NCI-H146 treated with DMSO at 0.1 percent for 48 hours (cell line): Measurements from ENCODE around the gene BCAN.

Experiments
- DNase-seq: peaks from one replicate; lab custom pipeline; 2025; ENCODE audit not compliant: unreplicated experiment; lab: John Stamatoyannopoulos, UW

The BCAN gene

DNA sequence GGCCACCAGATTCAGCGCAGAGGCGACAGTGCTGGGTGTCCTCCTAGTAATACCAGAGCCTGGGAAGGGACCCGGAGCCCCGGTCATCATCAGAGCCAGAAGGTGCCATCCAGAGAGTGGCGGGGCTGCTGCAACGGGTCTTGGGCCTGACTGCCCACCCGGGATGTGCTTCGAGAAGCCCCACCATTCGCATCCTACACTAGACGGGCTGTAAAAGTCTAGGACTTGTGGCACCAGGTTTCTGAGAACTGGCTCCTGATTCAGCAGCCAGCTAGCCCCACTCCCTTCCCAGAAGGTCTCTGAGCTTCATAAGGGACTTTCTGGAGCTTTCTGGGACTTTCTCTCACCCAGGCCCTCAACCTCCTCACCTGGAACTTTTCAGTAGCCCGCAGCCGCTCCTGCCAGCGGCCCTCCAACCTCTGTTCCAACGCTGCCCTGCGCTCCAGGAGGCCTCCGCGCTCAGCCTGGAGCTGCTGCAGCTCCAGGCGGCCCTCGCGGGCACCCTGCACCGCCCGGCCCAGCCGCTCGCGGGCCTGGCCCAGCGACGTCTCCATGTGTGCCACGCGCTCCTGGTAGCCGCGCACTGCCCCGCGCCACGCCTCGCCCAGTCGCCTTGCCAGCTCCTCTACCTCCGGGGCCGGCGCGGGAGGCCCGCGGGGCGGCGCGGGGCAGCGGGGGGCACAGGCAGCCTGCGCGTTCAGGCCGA lies 34.4 kb downstream of the BCAN start:
- no peak for DNase-seq

DNA sequence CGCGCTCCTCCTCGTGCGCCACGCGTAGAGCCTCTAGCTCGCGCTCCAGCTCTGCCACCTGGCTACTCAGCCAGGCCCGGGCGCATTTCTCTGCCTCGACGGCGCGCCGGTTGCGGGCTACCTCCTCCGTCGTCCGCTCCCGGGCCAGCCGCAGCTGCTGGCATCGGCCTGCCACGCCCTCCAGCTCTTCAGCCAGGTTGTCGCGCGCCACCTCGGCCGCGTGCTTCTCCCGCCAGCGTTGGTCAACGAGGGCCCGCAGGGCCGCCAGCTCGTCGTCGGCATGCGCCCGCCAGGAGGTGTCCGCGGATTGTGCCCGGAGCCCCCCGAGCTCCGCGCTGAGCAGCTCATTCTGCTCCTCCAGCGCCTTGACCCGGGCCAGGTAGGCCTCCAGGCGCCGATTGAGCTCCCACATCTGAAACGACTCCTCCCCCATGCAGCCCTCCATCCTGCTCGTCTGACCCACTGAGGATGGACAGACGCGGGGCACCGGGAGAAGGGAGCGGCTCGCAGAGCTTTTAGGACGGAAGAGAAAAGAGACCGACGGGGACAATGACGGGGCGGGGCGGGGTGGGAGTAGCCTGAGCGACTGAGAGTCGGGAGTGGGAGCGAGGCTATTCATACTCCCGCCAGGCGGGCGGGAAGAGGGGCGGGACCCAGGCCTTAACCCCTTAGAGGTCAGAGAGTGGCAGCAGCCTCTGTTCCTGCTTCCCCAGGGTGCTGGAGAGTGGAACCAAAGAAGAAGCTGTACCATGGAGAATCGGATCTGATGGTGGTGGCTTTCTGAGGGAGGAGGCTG lies 35.1 kb downstream of the BCAN start, which contains the start of gene NES:
Gene NES, minus strand, starts transcription at position 588 of the 796 bp plus-strand sequence. Its CDS starts 143 bp downstream, at position 445.
- DNase-seq, result peak; percentile 49

DNA sequence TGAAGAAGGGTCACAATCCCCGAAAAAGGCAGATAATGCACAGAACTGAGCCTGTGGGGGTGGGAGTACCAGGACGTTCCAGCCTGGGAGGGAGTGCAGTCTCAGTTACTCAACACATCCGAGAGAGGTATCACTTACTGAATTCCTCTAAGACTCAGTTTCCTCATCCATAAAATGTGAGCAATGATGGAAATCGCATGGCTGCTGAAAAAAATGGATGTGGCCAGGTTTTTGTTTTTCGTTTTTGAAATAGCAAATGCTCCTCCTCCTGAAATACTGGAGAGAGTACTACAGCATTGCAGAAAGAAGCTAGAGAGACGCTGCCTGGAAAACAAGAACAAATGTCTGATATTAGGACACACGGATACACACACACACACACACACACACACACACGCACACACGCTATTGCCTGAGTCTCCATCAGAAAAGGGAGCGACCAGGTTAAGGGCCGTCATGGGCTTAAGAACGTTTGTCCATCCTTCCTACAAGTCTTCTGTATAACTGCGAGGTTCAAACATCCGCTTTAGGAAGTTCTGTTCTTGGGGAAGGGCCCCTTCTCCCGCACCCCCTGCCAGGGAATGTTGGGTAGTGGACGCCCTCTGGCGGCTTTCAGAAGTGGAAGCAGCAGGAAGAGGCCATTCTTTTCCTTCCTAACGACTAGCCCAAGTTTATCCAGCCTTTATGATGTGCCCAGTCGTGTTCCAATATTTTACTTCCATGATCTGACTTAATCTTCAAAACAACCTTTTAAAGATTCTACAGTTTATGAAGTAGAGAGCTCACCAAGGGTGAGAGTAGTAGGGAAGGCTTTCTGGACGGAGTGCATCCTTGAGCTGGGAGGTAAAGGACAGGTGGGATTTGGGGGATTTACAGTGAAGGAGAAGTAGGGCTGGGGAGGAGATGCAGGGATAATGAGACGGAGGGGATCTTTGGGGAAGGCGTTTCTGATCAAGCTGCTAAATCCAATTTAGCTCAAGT lies 36.0 kb downstream of the BCAN start:
- DNase-seq, result peak; percentile 61

DNA sequence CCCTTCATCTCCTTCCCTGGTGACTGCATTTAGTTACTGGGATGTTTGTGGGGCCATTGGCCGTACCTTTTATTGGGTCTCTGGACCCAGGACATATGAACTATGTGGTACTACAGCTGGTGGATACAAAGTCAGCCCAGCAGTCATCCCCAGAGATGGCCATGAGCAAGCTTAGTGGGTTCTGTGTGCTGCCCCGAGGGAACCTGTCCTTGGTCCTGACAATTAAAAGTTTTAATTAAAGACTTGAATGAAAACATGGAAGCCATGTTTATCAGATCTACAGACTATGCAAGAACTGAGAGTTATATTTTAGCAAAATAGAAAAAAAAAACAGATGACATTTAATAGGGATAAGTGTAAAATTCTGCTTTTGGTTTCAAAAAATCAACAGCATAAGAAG lies 38.1 kb downstream of the BCAN start:
- DNase-seq, result no peak

DNA sequence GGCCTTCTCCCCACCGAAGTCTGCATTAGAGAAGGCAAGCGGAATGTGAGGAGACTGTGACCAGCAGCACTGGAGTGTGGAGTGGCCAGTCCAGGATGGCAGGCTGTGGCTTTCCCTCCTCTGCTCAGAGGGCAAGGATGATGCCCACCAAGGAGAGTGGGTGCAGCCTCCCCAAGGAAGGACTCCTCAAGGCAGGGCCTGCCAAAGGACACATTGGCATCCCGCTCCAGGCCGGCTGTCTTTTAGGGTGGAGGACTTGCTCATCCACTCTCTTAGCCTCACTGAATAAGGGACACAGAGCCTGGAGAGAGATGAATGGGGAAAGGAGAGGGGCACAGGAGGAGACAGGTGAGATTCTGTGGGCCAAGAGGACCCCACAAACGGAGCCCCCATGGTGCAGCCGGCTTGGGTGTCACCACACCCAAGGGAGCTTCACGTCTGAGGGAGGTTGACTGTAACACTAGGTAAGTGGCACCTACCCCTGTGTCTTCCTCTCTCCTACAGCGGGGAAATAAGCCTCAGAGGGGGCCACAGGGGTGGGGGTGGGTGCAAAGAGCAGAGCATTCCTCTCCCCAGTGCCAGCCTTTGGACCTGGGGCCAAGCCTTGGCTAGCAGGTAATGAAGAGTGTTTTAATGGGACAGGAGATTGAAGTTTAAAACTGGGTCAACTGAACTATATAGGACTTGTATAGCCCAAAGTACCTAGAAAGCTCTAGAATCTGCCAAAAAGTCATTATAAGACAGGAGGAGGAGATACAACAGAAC lies 39.5 kb downstream of the BCAN start:
- no peak for DNase-seq

DNA sequence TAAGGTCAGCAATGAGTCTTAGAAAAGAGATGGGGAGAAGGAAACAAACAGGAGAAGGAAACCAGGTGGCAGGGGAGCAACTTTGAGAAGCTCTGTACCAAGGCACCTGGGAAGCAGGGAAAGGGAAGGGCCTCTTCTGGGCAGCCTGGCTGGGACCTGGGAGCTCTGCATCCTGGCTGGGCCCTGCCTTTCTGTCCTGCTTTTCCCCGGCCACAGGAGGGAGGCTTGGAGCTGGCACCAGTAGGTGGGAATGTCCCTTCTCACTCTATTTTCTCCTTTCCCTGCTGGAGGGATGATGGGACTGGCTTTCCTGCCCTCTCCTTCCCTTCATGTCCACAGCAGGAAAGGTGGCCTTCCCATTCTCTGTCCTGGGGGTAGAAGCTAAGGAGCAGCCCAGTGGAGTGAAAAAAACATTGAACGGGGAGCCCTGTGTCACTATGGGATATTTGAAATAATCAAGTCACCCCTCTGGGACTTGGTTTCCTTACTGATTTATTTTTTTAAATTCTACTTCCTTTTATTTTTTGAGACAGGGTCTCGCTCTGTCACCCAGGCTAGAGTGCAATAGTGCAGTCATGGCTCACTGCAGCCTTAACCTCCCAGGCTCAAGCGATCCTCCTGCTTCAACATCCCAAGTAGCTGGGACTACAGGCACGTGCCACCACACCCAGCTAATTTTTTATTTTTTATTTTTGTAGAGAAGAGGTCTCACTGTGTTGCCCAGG lies 40.4 kb downstream of the BCAN start:
- DNase-seq, result no peak

DNA sequence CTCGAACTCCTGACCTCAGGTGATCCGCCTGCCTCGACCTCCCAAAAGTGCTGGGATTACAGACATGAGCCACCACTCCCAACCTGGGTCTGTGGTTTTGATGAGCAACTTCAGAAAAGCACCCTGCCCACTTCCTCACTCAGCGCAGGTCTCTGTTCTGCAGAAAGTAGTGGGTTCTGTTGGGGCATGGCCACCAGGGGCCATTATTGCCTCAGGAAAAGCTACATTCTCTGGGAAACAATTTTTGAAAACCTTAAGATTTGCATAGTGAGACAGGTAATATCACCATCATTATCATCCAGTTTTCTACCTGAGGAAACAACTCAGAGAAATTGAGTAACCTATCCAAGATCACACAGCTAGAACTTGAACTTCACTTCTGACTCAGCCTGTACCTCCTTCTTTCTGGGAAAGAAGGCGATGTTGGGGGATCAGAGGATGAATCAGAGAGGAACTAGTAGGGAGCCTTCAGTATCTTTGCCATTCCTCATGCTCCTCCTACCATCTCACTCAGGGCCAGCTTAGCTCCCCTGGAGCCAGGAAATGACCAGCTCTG lies 42.4 kb downstream of the BCAN start:
- DNase-seq, result no peak

DNA sequence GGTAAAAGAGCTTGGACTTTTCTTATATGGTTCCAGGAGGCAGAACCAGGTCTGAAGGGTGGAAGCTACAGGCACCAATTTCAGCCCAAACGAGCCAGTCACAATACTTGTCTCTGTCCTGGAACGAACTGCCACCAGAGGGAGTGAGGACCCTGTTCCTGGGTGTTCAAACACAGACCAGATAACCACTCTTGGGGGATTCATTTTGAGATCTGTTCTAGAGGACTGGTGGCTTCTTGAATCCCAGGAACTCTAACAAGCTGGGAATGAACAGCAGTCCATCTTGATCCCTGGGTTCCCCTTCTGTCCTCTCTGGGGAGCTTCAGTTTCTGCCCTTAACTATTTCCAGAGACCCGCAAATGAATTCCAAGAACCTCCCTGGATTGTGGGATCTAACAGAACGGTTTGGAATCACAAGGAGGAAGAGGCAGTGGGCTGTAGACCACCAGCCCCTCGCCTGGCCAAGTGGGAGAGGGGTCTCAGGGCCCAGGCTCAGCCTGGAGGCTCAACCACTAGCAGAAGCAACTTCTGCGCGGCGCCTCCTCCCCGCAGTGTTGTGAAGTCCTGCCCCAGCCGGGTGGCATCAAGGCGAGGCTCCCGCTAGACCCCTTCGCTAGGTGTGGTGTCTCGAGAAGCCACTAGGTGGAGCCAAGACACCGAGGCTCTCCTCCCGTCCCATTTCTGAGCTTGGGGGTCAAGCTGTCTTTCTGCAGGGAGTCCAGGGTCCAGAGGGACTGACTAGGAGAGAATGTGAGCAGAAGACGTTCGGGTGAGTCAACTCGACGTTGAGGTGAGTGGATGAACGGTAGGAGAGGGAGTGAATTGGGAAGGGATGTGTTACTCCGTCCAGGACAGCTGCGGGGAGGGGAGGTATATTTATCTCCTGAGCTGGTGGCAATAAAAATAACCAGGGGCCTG lies 47.4 kb downstream of the BCAN start:
- DNase-seq, result peak; percentile 66

DNA sequence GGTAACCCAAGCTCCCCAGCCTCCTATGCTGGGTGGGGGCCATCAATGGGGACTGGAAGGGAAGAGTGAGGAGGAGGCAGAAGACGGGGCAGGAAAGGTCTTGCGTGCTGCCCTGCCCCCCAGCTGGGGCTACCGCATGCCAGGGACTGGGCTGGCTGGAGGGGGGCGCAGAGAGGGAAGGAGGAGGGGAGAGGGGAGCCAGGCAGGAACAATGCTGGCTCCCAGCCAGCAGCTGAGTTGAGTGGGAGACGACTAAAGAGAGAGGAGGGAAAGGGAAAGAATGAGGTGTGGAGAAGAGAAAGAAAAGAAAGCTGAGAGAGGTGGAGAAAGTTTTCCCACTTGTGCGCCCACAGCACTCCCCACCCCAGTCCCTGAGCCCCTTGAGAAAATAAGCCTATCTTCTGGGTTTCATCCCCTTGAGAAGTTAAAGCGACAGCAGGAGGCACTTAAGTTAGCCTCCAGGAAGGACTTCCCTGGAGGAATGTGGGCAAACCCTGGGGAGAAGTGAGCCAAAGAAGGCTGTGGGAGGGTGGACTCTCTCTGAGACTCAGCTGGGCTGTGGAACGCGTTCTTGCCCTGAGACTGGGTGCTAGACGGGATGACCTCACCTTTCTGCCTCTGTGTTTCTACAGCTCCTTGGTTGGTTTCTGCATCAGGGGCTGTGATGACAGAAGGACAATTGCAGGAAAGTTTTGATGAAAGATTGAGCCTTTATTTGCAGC lies 48.2 kb downstream of the BCAN start:
- DNase-seq, result no peak

DNA sequence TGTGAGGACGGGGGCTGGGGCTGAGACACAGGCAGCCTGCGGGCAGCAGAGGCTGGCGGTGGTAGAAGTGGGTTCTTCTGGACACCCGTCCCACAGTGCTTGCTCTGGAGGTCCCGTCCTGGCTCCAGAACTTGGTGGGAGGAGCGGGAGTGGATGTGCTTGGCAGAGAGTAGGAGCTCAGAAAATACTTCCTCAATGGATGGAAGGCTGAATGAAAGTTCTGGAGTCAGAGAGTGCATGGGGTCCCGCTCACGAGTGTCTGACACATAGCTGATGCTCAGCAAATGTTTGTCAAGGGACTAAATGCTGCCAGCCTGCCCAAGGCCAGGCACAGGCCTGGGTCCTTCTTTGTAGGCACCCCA lies 48.7 kb downstream of the BCAN start:
- no peak for DNase-seq

DNA sequence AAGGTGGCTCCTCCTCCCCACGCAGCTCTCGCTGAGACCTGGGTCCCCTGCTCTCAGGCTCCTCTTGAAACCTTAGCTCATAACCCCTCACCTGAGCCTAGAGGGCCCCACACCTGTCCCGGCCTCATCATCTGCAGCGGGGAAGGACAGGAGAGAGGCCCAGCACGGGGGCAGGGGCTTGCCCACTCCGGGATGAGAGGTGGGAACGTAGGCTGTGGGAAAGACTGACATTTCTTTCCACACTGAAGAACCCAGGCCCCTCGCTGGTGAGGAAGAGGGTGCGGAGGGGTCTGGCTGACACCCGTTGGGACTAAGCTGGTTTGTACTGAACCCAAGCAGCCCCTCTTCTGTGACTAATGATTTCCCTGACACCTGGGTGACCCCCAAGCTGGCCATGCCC lies 49.3 kb downstream of the BCAN start:
- no peak for DNase-seq

DNA sequence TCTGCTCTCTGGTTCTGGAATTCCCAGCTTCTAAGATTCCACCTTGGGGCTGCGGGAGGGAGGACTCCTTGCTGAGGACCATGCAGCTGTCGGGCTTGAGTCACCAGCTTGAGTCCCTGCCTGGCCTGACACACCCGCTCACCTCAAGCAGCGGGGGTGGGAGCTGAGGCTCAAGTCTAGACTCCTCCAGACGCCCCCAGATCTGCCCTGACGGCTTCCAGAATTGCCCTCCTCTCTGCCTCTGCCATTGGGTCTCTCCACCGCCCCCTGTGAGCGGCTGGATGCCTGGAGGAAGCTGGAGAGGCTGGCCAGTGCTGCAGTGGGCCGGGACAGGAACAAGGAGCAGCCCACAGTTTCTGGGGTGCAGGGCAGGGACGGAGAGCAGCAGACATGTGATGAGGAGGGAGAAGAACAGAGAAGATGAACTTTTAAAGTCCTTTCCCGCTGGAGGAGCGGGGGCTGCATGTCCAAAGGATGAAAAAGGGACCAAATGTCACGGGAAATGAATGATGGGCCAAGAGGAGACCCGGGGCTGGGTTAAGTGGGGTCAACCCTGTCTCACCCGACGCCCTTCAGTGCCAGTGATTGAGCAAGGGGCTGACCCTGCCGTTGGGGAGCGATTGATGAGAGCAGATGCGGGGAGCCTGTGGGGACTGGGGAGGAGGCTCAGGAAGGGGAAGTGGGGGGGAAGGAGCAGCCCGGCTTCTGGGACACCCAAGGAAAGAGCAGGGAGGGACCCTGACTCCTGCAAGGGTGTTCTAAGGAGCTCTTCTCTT lies 49.9 kb downstream of the BCAN start:
- no peak for DNase-seq

DNA sequence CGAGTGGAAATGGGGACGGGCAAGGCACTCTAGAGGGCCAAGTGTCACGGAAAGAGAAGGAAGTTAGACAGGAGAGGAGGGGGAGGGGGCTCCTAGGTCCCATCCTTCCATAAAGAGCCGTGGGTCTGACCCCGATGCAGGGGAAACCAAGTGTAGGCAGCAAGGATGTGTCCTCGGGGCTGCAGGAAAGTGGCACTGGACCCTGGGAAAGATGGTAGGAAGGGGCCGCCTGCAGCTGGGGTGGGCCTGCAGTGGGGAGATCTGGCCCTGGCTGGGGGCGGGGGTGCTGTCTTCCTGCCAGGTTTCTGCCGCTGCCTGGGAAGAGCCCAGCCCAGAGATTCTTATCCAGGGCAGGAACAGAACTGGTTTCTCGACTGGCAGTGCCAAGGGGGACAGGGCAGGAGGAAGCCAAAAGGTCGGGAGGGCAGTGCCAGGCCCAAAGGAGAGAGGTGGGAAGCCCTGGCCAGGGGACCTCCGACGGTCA lies 50.6 kb downstream of the BCAN start:
- no peak for DNase-seq

DNA sequence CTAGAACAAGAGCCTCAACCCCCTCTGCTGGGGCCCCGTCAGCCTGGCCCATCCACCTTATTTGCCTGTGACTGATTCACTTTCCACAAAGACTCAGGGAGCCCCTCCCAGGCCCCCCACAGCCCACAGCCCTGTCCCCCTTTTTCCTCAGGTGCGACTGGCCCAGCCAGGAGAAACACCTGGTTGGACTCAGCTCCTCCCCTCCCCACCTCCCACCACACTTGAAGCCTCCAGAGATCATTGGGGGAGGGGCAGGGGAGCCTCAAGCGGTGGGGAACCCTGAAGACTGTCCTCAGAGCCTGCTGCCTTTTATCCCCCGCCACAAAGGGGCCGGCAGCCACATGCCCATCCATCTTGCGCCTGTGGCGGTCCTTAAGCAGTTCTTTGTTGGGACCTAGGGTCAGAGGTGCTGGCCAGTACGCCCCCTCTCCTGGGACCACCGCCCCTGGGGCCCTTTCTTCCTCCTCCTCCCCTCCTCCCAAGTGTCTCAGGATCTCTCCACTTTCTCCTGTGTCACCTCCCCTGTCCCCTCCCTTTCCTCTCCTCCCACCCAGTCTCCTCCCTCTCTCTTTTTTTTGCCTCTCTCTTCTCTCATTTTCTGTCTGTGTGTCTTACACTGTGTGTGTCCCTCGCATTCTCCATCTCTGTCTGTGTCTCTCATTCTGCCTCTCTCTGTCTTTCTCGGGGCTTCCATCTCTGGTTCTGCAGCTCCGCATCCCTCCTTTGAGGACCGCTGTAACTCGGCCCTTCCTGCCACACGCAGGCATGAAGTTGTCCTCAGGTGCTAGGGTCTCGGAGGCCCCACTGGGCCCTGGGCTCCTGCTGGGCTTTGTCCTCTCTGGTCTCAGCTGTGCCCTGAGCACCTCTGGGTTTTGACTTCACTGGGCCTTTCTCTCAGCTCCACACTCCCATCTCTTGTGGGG lies 51.3 kb downstream of the BCAN start:
- DNase-seq, result no peak

DNA sequence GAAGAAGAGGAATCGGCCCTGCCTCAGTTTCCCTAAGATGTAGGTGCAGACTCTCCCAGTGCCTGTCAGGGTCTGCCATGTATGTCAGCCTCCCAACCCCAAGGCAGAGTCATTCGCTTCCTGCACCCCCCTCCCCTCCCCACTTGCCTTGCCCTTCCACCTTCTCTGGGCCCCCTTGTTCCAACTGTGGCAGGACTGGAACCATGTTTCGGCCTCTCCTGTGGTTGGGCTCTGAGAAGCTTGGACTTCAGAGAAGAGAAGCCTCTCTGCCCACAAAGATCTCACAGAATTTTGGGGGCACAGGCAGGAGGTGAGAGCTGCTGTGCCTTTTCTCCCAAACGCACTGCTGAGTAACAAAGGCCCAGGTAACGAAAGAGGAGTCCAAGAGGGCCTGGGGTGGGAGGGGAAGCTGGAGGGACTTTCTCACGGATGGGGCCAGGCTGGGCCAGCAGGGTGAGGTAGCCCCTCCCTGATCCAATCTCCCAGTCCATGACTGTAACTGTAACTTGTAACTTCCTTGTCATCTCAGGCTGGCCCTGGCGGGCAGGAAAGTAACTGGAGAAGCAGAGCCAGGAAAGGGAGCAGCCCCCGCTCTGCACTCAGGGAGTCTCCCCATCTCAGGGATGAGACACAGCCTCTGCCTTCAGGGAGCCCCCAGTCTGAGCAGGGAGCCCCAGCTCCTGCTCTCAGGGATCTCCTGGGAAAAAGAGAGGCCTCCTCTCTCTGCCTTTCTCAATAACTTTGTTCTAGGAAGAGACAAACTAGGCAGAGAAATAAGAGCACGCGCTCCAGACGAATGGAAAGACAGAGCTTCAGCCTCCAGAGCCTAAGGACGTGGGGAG lies 52.2 kb downstream of the BCAN start:
- no peak for DNase-seq
